ENCODE data around the gene SRGAP2B.
"Not testable (repeated sequence)": the region's sequence is repeated elsewhere in the genome, so short reads cannot be mapped to it uniquely, and the experiment has no call there.

SRGAP2B gene

DNA sequence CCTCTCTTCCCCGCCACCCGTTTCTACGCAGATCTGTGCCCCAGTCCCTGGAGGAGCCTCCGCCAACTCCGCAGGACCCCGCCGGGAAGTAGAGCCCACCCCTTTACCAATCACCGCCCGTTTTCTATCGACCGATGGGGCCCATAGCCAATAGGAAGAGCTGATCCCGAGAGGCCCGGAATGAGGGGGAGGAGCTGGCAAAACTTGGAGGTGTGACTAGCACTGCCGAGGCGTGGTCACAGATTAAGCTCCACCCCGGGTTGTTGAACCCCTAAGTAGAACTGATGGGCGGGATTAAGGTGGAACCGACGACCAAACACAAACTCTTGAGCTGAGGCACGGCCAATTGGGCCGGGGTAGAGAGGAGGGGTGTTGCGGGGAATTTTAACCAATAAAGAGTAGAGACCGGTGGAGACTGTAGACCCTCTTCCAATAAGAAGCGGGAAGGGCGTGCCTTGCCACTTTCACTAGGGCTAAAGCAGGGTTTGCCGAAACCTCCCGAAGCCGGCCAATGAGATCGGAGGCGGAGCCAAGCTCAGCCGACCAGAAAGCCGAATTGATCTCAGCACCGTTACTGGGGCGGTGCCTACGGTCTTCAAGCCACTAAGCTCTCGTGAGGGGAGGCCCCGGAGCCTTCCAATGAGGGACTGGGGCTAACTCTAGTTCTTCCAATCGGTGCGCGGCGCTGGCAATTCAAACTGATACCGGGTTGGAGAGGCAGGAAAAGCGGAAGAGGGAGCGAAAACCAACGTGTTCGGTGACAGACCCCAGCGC, at the start of gene SRGAP2B, which contains the start of gene FAM72D:
SRGAP2B (minus strand) TSS at position 45 of the 774 bp plus-strand sequence. CDS start 2,427 bp downstream, outside the sequence.
FAM72D (plus strand) TSS at position 691 of the 774 bp plus-strand sequence. CDS start 874 bp downstream, outside the sequence.
- DNase-seq (ENCODE audit: low read depth in 2 of 2) = not testable (repeated sequence)

DNA sequence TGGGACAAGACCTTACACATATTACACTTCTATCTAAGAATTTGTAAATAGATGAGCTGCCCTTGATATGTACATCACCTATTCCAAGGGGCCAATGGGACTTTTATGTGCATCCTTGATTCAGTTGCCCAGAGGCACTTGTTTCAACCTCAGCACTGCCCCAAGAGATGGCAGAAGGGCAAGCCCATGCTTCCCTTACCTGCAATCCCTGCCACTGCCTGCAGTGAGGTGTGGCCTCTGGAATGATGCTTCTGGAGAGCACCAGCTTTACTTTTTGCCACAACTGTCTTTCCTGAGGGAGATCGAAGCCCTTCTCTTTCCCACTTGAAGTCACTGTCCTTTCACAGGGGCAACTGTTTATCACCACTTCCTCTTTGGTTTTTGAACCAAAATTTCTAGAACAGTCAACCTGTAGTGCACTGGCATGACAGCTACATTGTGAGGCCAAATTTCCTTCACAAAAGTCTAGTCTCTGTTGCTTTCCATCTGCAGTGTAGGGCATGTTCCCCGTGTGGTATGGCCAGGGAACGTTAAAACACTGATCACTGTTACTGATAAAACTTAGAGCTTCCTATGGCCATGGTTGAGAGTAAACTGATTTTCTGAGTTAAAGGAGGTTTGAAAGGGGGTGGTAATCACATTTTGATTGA, 49.3 kb upstream of the SRGAP2B start:
- not testable (repeated sequence) for DNase-seq (ENCODE audit: low read depth in 2 of 2)

DNA sequence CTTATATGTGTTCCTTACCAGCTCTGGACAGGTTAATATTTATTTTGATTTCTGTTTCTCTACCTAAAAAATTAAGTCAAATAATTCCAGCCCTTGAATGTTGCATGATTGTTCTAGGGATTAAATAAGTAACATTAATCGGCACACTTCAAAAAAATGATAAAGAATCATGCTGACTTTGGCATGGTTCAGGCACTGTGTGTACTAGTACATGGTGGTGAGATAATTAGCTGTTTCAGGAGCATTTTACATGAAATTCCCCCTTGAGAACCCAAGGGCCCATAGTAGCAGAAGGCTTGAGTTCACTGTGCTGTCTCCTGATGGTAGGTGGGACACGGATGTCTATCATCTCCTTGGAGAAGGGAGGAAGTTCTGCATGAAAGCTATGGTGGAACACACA, 45.4 kb upstream of the SRGAP2B start:
- not testable (repeated sequence) for DNase-seq (ENCODE audit: low read depth in 2 of 2)

DNA sequence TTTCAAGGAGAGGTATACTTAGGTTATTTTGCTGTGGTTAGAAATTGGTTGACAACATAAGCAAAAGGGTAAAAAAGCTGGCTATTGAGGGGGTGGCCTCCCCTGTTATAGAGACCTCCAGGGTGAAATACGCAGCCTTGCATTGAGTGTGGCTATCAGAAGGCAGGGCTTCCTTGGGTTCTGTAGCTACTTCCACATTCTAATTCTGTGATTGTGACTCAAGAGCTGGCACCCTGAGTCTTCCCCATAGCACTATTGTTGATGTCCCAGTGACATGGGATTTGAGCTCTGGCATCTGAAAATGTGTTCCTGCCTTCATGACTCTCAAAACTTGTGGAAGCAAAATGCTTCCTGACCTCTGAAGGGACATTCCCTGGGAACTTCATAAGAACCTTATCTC, 39.3 kb upstream of the SRGAP2B start:
- DNase-seq (ENCODE audit: low read depth in 2 of 2) = not testable (repeated sequence)

DNA sequence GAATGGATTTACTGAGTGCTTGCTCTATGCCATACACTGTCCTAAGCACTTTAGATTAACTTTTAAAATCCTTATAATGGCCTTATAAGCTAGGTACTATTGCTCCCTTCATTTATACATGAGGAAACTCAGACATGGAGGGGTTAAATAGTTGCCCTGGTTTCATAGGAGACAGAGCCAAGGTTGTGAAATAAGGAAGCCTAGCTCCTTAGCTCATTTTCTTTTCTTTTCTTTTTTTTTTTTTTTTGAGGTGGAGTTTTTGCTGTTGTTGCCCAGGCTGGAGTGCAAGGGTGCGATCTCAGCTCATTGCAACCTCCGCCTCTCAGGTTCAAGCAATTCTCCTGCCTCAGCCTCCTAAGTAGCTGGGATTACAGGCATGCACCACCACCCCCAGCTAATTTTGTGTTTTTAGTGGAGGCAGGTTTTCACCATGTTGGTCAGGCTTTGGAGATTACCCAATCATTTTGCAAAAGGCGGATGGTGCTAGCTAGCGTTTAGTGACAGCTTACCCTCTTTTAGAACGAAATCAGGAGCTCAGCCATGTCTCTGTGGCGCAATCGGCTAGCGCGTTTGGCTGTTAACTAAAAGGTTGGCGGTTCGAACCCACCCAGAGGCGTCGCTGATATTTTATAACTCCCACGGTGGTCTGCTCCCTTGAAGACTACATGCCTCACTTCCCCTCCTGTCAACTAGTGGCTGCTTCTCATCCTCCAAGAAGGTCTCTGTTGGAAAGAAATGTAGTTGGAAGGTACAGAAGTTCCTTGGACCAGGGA, 33.8 kb upstream of the SRGAP2B start:
- not testable (repeated sequence) for DNase-seq (ENCODE audit: low read depth in 2 of 2)

DNA sequence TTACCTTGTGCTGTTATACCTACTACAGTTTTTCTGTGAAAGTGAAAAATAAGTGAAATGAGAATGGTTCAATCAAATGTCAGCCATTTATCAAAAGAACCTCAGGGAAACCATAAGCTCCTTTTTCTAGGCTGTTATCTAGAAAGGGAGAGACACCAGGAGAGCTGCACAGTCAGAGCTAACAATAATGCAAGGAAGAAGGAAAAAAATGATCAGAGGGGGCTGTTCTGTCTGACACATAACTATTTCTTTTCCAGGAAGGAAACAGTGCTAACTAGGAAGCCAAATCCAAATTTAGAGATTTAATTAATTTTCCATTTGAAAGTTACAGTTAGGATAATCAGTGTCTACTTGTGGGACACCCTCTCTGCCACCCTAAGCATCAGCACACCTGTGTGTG, 32.0 kb upstream of the SRGAP2B start:
- not testable (repeated sequence) for DNase-seq (ENCODE audit: low read depth in 2 of 2)

DNA sequence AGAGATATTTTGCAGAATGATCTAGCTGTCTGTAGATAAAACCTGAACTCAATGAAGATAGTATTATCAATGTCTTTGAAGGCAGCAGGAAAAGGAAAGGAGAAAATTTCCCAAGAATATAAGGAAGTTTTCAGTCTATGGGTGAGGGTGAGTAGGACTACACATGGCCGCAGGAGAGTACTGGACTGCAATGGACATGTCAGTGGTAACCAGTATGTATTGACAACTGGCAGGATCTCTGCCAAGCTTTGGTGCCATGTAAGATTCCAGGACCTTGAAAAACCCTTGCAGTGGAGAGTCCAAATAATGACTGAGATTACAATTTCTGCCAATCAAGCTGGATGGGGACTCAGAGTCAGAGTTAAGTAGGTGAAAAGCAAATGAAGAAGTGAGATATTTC, 30.0 kb upstream of the SRGAP2B start:
- DNase-seq (ENCODE audit: low read depth in 2 of 2) = not testable (repeated sequence)

DNA sequence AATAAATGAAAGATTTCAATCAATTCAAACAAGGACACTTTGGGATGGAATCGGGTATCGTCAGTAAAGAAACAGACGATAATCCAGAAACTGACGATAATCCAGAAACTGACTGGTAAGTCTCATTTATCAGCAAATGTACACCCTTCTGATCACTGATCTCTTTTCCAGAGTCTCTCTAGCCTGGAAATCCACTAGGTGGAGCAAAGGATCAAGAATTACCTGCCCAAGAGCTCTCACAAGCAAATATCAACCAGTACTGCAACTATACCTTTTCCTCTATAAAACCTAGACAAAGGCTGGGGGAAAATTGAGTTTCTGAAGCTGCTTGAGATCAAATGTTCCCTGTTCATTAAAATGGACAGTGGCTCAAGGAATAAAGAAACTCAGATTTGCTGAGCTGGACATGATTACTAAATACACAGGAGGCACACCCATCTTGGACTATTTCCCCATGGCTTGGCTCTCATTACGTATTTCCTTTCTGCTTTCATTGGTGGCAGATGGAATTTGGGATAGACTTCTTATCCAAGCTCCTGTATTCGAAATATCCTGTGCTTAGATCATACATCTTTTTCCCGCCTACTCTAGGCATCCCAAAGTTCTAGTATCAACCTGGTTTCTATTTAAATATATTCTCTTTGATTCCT, 29.0 kb upstream of the SRGAP2B start:
- not testable (repeated sequence) for DNase-seq (ENCODE audit: low read depth in 2 of 2)

DNA sequence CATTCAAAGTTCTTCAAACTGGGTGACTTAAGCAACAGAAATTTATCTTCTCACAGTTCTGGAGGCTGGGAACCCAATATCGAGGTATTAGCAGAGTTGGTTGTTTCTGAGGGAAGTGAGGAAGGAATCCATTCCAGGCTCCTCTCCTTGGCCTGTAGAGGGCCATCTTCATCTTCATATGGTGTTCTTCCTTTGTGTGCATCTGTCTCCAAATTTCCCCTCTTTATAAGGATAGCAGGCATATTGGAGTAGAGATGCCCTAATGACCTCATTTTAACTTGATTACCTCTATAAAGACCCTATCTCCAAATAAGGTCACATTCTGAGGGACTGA, 27.9 kb upstream of the SRGAP2B start:
- DNase-seq (ENCODE audit: low read depth in 2 of 2) = not testable (repeated sequence)

DNA sequence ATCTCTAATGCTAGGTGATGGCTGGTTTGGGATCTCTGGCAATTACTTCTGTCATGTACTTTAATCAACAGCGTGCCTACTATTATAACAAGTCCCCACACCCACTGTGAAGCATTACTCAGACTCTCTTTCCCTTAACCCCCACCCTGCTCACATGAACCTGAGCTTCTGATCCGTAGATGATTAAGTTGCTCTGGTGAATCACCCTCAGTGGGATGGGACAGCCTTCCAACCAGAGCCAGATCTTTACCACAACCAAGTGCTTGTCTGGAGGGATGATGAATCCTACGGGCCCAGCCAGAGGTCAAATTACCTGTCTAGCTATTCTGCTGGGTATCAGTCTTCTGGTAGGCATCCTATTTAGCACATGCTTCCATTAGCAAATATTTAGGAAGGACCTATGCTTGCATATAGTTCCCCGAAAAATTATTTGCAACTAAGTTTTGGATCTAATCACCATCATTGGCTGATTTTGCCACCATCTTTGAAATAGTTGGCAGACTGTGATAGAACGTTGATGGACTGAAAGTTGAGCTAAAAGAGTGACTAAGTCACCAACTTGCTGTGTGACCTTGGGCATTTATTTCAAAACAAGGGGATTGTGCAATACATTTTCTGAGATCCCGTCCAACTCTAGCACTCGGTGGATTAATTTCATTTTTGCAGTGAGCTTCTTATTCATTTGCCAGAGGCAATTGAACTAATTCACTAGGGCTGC, 27.4 kb upstream of the SRGAP2B start:
- not testable (repeated sequence) for DNase-seq (ENCODE audit: low read depth in 2 of 2)

DNA sequence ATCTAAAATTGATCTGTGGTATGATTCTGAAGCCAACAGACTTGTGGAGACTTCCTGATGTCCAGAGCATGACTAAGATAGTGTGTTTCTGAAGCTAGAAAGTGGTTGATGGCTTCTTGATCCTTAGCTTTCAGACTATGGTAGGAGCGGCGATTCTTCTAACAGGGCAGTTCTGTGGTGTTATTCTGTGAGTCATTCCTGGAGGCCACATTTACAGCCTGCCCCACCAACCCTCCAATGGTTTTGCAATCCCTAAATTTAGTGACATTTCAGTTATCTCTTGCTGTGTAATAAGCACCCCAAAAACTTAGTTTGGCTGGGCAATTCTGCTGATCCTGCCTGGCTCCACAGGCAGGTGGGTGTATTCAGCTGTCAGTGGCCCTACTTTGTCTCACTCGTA, 24.7 kb upstream of the SRGAP2B start:
- not testable (repeated sequence) for DNase-seq (ENCODE audit: low read depth in 2 of 2)

DNA sequence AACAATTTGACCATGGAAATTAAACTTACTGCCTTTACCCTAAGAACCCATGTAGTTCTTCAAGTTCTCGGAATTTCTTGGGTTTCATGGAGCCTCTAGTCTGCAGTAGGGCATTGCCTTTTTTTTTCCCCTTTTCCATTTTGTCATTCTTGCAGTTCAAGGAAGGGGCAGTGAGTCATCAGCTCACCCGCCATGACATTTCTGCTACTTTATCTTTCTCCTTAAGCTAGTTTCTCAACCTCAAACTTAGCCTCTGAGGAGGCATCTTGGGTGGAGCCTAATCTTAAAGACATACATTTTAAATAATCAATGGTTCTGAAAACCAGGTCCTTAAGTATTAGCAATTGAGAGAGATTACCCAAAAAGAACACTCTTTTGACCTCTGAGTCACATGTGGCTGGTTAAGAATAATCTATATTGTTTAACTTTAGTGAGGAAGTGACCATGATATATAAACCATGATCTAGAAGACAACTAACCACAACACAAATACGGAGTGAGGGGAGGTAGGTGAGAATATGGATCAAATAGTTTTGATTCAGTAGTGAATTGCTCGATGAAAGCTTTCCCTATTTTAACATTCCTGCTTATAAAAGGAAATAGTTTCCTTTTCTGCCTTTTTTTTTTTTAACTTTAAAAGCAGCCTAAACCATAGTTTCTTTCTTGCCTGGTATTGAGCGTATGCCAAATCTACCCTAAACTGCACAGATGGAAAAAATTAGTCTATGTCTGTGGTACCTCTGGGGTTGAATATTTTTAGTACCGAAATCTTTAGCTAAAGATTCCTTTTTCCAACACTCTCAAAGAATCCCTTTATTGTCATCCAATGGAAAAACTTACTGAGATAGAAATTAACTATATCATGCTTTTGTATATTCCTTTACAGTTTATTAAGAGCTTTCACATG, 20.7 kb upstream of the SRGAP2B start:
- DNase-seq (ENCODE audit: low read depth in 2 of 2) = not testable (repeated sequence)

DNA sequence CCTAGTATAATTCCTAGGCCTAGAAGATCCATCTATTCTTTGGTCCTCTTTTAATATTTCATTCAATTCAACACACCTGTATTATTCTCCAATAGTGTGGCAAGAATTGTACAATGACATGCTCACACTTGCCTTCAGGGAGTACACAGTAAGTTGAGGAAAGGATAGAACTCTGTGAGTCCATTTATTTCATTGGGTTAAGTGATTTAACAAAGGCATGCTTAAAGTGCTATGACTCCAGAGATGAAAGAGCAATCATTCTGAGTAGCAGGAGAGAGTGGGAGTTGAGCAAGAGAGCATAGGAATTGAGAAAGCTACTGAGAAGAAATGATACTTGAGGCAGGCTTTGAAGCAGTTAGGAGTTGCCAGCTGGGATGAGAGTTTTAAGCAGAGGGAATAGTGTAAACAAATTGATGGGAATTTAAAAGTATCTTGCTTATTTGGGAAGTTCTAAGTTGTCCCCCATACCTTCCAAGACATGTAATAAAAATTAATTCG, 19.5 kb upstream of the SRGAP2B start:
- DNase-seq (ENCODE audit: low read depth in 2 of 2) = not testable (repeated sequence)

DNA sequence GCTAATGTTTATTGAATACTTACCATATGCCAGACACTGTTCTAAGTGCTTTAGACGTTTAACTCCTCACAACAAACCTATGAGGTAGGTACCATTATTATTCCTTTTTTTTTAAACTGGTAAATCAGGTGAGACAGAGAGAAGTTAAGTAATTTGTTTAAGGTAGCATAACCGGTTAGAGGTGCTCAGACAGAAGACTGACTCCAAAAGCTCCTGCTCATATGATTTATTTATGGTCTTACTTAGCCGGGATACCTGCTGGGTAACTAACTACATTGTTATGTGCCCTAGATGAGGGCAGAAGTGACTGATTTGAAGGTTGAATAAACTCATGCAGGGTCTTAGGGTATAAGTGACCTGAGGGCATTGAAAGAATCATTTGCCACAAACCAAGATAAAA, 17.6 kb upstream of the SRGAP2B start:
- DNase-seq (ENCODE audit: low read depth in 2 of 2) = not testable (repeated sequence)

DNA sequence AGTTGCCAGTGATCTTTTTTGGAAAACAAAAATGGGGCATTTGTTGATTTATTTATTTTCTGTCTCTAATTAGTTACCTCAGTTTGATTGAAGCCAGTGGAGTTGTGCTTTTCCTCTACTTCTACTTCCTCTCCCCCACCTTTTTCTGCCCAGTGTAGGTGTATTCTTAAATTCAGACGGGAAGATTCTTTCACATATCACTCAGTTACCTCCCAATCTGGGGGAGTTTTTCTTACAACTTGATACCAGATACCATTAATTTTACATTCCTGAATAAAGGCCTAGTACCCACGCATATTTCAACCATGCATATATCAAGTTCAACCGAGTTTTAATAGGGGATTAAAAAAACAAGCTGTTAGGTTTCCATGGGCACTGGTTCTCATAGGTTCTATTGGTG, 16.5 kb upstream of the SRGAP2B start:
- DNase-seq (ENCODE audit: low read depth in 2 of 2) = not testable (repeated sequence)

DNA sequence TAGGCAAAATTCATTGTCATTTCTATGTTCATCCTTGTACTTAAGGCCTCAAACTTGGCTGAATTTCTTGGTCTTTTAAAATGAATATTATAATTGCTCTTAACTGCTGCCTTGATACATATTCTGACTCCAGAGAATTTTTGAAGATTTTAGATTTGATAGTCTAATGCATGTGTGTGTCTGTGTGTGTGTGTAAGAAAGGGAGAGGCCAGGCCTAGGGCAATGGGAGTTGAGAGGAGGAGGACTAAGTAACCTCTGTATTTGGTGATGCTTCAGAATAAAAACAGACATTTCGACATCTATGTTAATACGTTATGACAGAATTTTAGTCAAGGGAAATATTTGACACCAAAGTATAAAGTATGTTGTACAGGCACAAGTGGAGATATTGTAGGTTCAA, 8.2 kb upstream of the SRGAP2B start:
- DNase-seq (ENCODE audit: low read depth in 2 of 2) = not testable (repeated sequence)

DNA sequence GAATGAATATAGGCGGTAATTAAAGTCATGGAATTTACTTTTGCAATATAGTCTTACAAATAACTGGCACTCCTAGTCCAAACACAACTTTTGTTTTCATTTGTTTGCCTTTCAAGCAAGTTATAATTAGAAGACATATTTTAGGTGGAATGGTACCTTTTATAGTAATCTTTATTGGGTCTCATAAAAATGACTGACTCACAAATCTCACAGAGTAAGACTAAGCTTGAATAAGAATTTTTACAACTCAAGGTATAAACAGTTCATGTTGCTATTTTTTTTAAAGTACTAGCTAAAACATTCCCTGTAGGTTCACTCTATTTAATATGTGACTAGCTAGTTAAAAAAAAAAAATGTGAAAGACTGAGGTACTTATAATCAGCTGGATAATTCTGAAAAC, 6.6 kb upstream of the SRGAP2B start:
- not testable (repeated sequence) for DNase-seq (ENCODE audit: low read depth in 2 of 2)

DNA sequence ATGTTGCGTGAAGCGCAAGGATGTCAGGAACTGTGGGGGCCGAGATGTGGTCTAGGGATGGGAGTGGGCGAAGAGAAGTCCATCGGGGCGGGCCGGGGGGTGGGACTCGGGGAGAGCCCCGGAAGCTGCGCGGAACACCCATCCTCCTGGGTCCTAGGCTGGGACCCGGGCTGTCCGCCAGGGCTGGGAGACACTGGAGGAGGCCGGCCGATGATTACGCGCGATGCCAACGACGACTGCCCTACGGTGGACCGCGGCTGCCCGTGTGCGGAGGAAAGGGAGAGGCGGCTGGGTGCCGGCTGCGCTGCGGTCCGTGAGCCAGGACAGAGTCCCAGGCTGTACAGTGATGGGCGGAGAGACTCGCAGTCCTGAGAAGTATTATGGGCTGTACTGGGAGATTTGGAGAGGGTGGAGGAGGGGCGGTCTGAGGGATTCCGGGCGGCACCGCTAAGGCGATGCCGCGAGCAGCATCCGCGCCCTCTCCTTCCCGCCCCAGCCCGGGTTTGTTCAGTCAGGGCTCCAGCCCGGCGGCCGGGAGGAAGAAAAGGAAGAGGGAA, 395 bp downstream of the SRGAP2B start:
- not testable (repeated sequence) for DNase-seq (ENCODE audit: low read depth in 2 of 2)

DNA sequence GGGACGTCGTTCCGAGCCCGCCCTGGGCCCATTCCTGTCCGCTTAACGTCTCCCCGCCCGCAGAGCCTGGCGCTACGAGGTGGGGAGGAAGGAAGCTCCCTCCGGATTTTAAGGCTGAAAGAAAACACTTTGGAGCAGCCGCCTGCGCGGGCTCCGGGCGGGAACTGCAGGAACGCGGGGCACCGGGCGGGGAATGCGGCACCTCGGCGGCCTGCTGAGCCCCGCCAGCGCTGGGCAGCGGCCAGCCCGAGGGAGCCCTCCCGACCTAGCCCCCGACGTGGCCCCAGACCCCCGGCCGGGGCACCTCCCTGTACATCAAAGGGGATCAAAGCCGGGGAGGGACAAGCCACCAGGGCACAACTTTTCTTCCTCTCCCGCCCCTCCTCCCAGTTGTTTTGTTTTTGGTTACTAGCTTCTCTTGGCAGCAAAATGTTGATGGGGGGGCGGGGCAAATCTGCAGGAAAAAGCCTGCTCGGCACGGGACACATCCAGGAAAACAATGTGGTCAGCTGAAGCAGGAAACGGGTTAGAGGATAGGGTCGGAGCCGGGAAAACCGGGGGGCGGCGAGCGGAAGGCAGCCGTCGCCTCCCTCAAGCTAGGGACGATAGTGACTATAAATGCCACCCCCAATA, 1.5 kb downstream of the SRGAP2B start:
- not testable (repeated sequence) for DNase-seq (ENCODE audit: low read depth in 2 of 2)

All from stimulated activated CD4-positive, alpha-beta T cell treated with anti-CD3 and anti-CD28 coated beads, Interleukin-15, amount 100 ng/mL, for 48 hours (primary cell).